K562 (cell line): ENCODE data around the gene INPP5K. TPM values are rescaled to one million over a fixed set of nuclear protein-coding genes. Genes with fewer than 3 reads are reported as not detected.

ENCODE experiments used
- ATAC-seq: fragments of 200-7000 bp; cut with Tn5 transposase; 3 replicates; pipeline ENCODE4 v1.9.1; 2020; ENCODE audit warnings: moderate library complexity
- BruUV-seq: library from RNA; stranded (reverse); fragments of 400-500 nt; replicated peaks from 2 replicates; lab custom pipeline; 2021; lab: Mats Ljungman, UMichigan
- CTCF ChIA-PET: fragments of 300-600 bp; formaldehyde crosslinking; extraction: SDS; loops from one replicate; lab custom pipeline; 2021; ENCODE audit warnings: low intra/inter-chr PET ratio; lab: Yijun Ruan, JAX
- POLR2A ChIA-PET: fragments of 300-600, 350-650 bp; sonication (Branson Sonifier 250); formaldehyde crosslinking; extraction: SDS; loops from one replicate; lab custom pipeline; 2021; ENCODE audit warnings: antibody characterized with exemption, inconsistent platforms; lab: Yijun Ruan, JAX
- DNase-seq, 4 experiments: peaks; one replicate each; pipeline versions ENCODE4 v3.0.0 to v3.0.0-alpha.2; 2011 to 2018; ENCODE audit warnings: low spot score in 3 of 4, mixed read lengths in 3 of 4; ENCODE audit errors: extremely low read depth in 1 of 4
- FAIRE-seq: peaks from 2 replicates; lab custom pipeline; 2011; peaks lifted over from hg19 to GRCh38; lab: Jason Lieb, UNC
- H2AFZ ChIP-seq: 2 replicates; pipeline ENCODE4 v1.6.0; 2011; ENCODE audit warnings: low read depth, low read length, control low read depth, inconsistent platforms
- H3K27ac ChIP-seq: fragments of 200-600 bp; 3 replicates; pipeline ENCODE4 v1.8.0; 2011; ENCODE audit warnings: low read depth, mild to moderate bottlenecking, control low read depth, inconsistent platforms, low read length, moderate library complexity, mixed read lengths; ENCODE audit errors: extremely low read depth
- H3K27me3 ChIP-seq, 2 experiments: fragments of 300-600 bp in 1 of 2; 2 replicates in 1 of 2; 3 replicates in 1 of 2; pipeline versions ENCODE4 v1.6.0 to v1.8.0; 2011; ENCODE audit warnings: inconsistent platforms in 2 of 2, low read length in 2 of 2, mild to moderate bottlenecking in 1 of 2, mixed read lengths in 1 of 2, moderate library complexity in 1 of 2; ENCODE audit not compliant: control insufficient read depth in 2 of 2, insufficient read depth in 2 of 2
- H3K36me3 ChIP-seq: fragments of 300-600 bp; 3 replicates; pipeline ENCODE4 v1.8.0; 2011; ENCODE audit warnings: mild to moderate bottlenecking, low read length, inconsistent platforms; ENCODE audit not compliant: control insufficient read depth, insufficient read depth
- H3K4me1 ChIP-seq, 2 experiments: fragments of 200-600 bp in 1 of 2; replicated peaks in 1 of 2; 2 replicates in 1 of 2; 3 replicates in 1 of 2; pipeline versions ENCODE4 v1.5.1 to v1.8.0; 2011; ENCODE audit warnings: inconsistent platforms in 2 of 2, low read length in 2 of 2, mild to moderate bottlenecking in 1 of 2, mixed read lengths in 1 of 2, moderate library complexity in 1 of 2; ENCODE audit not compliant: control insufficient read depth in 2 of 2, insufficient read depth in 2 of 2
- H3K4me2 ChIP-seq: 2 replicates; pipeline ENCODE4 v1.6.1; 2011; ENCODE audit warnings: low read length, control low read depth, inconsistent platforms, mixed read lengths; ENCODE audit not compliant: insufficient read depth
- H3K4me3 ChIP-seq: fragments of 200-600 bp; sonication (generic), shearing (Covaris generic); 2 replicates; pipeline ENCODE4 v1.5.1; 2016; ENCODE audit warnings: control low read depth, inconsistent platforms
- H3K79me2 ChIP-seq: fragments of 200-600 bp; 3 replicates; pipeline ENCODE4 v1.8.0; 2011; ENCODE audit warnings: low read length, inconsistent platforms; ENCODE audit not compliant: control insufficient read depth, insufficient read depth
- H3K9ac ChIP-seq, 2 experiments: 2 replicates each; pipeline versions ENCODE4 v1.6.0 to v1.6.1; 2011; ENCODE audit warnings: low read depth in 2 of 2, low read length in 2 of 2, control low read depth in 1 of 2, inconsistent platforms in 1 of 2, mild to moderate bottlenecking in 1 of 2, mixed read lengths in 1 of 2; ENCODE audit not compliant: insufficient read depth in 1 of 2
- H3K9me1 ChIP-seq: one replicate; pipeline ENCODE4 v1.6.0; 2011; ENCODE audit warnings: inconsistent platforms, mild to moderate bottlenecking, low read length, moderate library complexity; ENCODE audit not compliant: control insufficient read depth, insufficient read depth
- H3K9me3 ChIP-seq: replicated peaks from 2 replicates; pipeline ENCODE4 v1.5.1; 2011; ENCODE audit warnings: low read depth, low read length, inconsistent platforms; ENCODE audit not compliant: control insufficient read depth, insufficient read depth
- H4K20me1 ChIP-seq: replicated peaks from 2 replicates; pipeline ENCODE4 v1.6.1; 2011; ENCODE audit warnings: low read length, inconsistent platforms, mixed read lengths; ENCODE audit not compliant: control insufficient read depth, insufficient read depth
- HLTF ChIP-seq: fragments of 450-650 bp; IDR thresholded peaks from 2 replicates; pipeline ENCODE4 v1.6.1; 2016
- MAFG ChIP-seq: fragments of 450-650 bp; conservative IDR thresholded peaks from 2 replicates; pipeline ENCODE4 v1.6.1; 2016; ENCODE audit warnings: missing genetic modification characterization, missing compliant biosample characterization
- MAZ ChIP-seq, 2 experiments: fragments of 450-650 bp in 1 of 2; sonication (generic) in 1 of 2; formaldehyde crosslinking; IDR thresholded peaks in 1 of 2; conservative IDR thresholded peaks in 1 of 2; 2 replicates each; pipeline versions ENCODE4 v1.4.0 to v1.5.0; 2020; ENCODE audit warnings: mild to moderate bottlenecking in 1 of 2, missing genetic modification reagents in 1 of 2
- NELFE ChIP-seq: IDR thresholded peaks from 2 replicates; pipeline ENCODE4 v1.6.1; 2011; ENCODE audit warnings: mild to moderate bottlenecking; ENCODE audit not compliant: insufficient read depth, insufficient read length
- POLR2AphosphoS2 ChIP-seq: IDR thresholded peaks from 2 replicates; pipeline ENCODE4 v1.6.1; 2012; ENCODE audit warnings: low read length, improper control_type of control experiment
- SAFB2 ChIP-seq: fragments of 200-400 bp; formaldehyde crosslinking; IDR thresholded peaks from 2 replicates; pipeline ENCODE4 v1.6.1; 2018; ENCODE audit warnings: borderline replicate concordance, low read length, low read depth, moderate library complexity; ENCODE audit not compliant: severe bottlenecking
- ZNF707 ChIP-seq: fragments of 250-450 bp; sonication (Bioruptor Pico); conservative IDR thresholded peaks from 2 replicates; pipeline ENCODE4 v1.8.0; 2022; ENCODE audit warnings: inconsistent platforms, mild to moderate bottlenecking, moderate library complexity
- WGBS: fragments of 100-300 bp; shearing (Covaris generic); methylation state at CpG from one replicate; pipeline ENCODE4 v1.1.6; 2016; ENCODE audit warnings: low coverage, mixed read lengths; ENCODE audit not compliant: insufficient coverage; ENCODE audit errors: missing lambda C conversion rate; 5-methylcytosine and 5-hydroxymethylcytosine counted together
- in situ Hi-C: fragments of 300-500 bp; cut with MboI; formaldehyde crosslinking; loops from 4 replicates; pipeline ENCODE4 v1.15.0; 2018; ENCODE audit warnings: inconsistent platforms, mixed read lengths
- intact Hi-C: fragments of 100-400 bp; cut with micrococcal nuclease; formaldehyde crosslinking; loops from 2 replicates; pipeline ENCODE4 v1.14.2; 2022
- polyA plus RNA-seq, 8 experiments: library from polyadenylated mRNA; depleted of rRNA in 4 of 8; stranded (reverse) in 5 of 8; unstranded in 3 of 8; fragments of >200 nt; fragmentation: Nextera tagmentation in 2 of 8; fragmentation: Illumina TruSeq in 1 of 8; extraction: Ambion mirVana in 2 of 8; extraction: Trizol in 1 of 8; gene quantifications; 2 replicates each; pipeline versions ENCODE4 v1.2.1 to v1.2.3, GENCODE V29; 2011 to 2014; ENCODE audit warnings: inconsistent platforms in 1 of 8, missing spikeins in 1 of 8
- total RNA-seq, 7 experiments: library from RNA; depleted of rRNA in 6 of 7; stranded (reverse); fragments of >200 nt in 6 of 7; fragmentation: Illumina TruSeq in 2 of 7; extraction: Trizol in 2 of 7; gene quantifications; 2 replicates each; pipeline versions ENCODE4 v1.2.1 to v1.2.3, GENCODE V29; 2011 to 2021; ENCODE audit warnings: low replicate concordance in 1 of 7
- TF ChIP-seq, protein P1 (sequence below): sonication (generic); formaldehyde crosslinking; IDR thresholded peaks from 2 replicates; pipeline ENCODE4 v1.8.0; 2022; ENCODE audit warnings: missing genetic modification reagents, mild to moderate bottlenecking, borderline replicate concordance
- TF ChIP-seq, protein P2 (sequence below): fragments of 250-450 bp; sonication (Bioruptor Pico); IDR thresholded peaks from 2 replicates; pipeline ENCODE4 v1.8.0; 2021; ENCODE audit warnings: mild to moderate bottlenecking, moderate library complexity

Gene INPP5K
- total and polyA plus RNA-seq, 9 of the 15 experiments (the other 6 are each of a cell fraction or from before 2014, with no cell fraction given) = 0.63 to 15.1 (median 10.1) TPM

DNA sequence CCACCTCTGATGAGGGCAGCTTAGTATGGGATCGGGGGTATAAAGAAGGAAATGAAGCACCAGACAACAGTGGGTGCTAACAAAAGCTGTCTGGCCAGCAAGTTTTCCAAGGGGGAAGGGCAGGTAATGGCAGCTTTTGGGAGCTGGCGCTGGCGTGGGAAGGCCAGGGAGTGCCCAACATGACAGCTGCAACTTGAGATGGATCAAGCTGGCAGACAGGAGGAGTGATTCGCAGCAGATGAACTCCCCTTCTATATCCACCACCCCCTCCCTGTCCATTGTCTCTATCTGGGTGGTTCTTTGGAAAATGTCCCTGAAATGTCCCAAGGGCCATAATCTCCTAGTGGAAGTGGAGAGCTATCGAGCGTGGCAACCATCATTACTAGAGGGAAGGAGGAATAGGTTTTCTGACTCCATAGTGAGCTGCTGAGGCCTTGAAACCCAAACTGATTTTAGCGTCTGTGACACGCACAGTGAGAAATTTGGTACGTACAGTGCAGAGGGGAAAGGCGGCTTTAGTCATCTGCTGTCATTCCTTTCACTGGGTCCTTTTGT, 4.8 kb upstream of the INPP5K start:
- Histone ChIP-seq H3K9me1 (no peaks in the 10 kb centered on the region), H3K27me3 (no peaks in the 10 kb centered on the region), H3K9ac (no peak overlapping the region), H3K4me1 (peaks cover 3 to 4% of the 10 kb centered on the region in 2 experiments; a peak in 3 of 5 replicates), H3K9me3 (no peaks in the 10 kb centered on the region), H3K36me3 (peaks cover 26% of the 10 kb centered on the region; the same call in 1 of the 3 replicates), H3K27ac (no peak overlapping the region), H3K4me2 (no peak overlapping the region), H2AFZ (no peak overlapping the region), H3K4me3 (no peak overlapping the region), H3K79me2 (peaks cover 14% of the 10 kb centered on the region), H4K20me1 (no peaks in the 10 kb centered on the region)
- intact Hi-C loops = no loop called here
- in situ Hi-C loops = no loop called here
- ATAC-seq (no peak), DNase-seq (no peak), FAIRE-seq (no peak)
- 92% methylated on average over 10 of the region's 10 CpGs for WGBS
- TF ChIP-seq, protein P1, sequence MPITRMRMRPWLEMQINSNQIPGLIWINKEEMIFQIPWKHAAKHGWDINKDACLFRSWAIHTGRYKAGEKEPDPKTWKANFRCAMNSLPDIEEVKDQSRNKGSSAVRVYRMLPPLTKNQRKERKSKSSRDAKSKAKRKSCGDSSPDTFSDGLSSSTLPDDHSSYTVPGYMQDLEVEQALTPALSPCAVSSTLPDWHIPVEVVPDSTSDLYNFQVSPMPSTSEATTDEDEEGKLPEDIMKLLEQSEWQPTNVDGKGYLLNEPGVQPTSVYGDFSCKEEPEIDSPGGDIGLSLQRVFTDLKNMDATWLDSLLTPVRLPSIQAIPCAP = no peak
- TF ChIP-seq POLR2AphosphoS2 = no peak
- no peak for TF ChIP-seq NELFE
- TF ChIP-seq HLTF = no peak
- no peak for TF ChIP-seq MAFG (tag)
- TF ChIP-seq SAFB2 = no peak
- TF ChIP-seq, protein P2, sequence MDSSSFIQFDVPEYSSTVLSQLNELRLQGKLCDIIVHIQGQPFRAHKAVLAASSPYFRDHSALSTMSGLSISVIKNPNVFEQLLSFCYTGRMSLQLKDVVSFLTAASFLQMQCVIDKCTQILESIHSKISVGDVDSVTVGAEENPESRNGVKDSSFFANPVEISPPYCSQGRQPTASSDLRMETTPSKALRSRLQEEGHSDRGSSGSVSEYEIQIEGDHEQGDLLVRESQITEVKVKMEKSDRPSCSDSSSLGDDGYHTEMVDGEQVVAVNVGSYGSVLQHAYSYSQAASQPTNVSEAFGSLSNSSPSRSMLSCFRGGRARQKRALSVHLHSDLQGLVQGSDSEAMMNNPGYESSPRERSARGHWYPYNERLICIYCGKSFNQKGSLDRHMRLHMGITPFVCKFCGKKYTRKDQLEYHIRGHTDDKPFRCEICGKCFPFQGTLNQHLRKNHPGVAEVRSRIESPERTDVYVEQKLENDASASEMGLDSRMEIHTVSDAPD (CRISPR knock-in tag) = no peak
- TF ChIP-seq ZNF707 (CRISPR knock-in tag) = no peak
- TF ChIP-seq MAZ (CRISPR knock-in tag; conservative IDR thresholded peaks at IDR 0.05 in 1 of 2, IDR thresholded peaks at IDR 0.05 in 1 of 2) = no peak
- ChIA-PET POLR2A (interaction anchor here (0.6 to 0.7 kb wide), 3 partner anchors 30 to 77 kb away, joined by 3 read pairs; no protein-coding TSS in a partner anchor), CTCF (no interaction called here)
- no TSS peak for BruUV-seq
